Activated naive CD4-positive, alpha-beta T cell treated with anti-CD3 and anti-CD28 coated beads, Interleukin-2, amount 50 U/mL, for 72 hours (primary cell): ENCODE results near the gene LINGO3. TPM values are rescaled to one million over a fixed set of nuclear protein-coding genes. Genes with fewer than 3 reads are reported as not detected.
"Not testable (repeated sequence)": the region's sequence is repeated elsewhere in the genome, so short reads cannot be mapped to it uniquely, and the experiment has no call there.

Source experiments
- ATAC-seq, 2 donors: fragments of 150-1000 bp; cut with Tn5 transposase; 2 replicates each; pipeline ENCODE4 v1.10.0; 2021; ENCODE audit warnings: mild to moderate bottlenecking in 2 of 2, moderate library complexity in 2 of 2
- DNase-seq, 2 donors: peaks; one replicate each; pipeline ENCODE4 v3.0.0; 2021 to 2022; ENCODE audit warnings: low spot score in 2 of 2
- H3K27ac Mint-ChIP-seq, 2 donors: one replicate each; pipeline ENCODE4 v1.8.0; 2022; ENCODE audit warnings: mild to moderate bottlenecking in 2 of 2, mixed read lengths in 2 of 2
- H3K36me3 Mint-ChIP-seq, 2 donors: one replicate each; pipeline ENCODE4 v1.8.0; 2022; ENCODE audit warnings: mixed read lengths in 2 of 2
- H3K9me3 Mint-ChIP-seq, 2 donors: one replicate each; pipeline ENCODE4 v1.8.0; 2022; ENCODE audit warnings: mixed read lengths in 2 of 2
- total RNA-seq, 2 donors: library from RNA; stranded (reverse); gene quantifications; one replicate each; pipeline ENCODE4 v1.2.3, GENCODE V29; 2022

LINGO3 gene
- total RNA-seq, 2 donors from 2014 or later, result 0.25 TPM; not detected in 1

DNA sequence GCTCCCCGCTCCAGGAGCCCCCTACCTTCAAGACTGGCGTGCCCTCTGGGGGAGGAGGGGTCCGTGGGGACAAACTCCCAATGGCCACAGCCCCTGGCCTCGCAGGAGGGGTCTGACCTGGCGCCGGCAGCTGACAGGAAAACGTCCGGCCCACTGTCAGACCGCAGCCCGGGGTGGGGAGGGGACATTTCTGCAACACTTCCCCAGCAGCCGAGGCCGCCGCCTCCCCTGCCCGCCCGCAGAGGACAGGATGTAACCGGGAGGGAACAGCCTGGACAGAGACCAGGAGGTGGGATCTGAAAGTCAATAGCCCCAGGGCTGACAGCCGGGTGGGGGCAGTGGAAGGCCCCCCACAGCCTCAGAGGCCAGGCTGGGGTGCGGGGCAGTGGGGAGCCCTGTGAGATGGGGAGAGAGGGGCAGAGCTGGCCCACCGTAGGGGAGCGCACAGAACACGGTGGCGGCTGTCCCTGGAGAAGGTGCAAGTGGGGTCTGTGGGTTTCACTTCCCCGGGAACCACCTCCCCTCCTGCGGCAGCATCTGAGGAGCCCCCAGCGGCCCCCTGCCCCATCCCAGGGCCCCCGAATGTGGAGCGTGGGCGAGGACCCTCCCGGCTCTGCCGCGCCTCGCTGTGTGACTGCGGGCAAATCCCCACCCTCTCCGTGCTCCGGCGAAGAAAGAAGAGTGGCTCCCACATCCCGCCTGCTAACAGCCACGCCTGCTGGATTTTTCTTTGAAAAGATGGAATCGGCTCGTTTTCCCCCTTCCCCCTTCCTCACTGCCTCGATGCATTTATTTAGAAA is 25.7 kb downstream of the LINGO3 start, which contains the start of gene PEAK3:
TSS of gene PEAK3 (minus strand) at position 114 of the 800 bp plus-strand sequence. CDS start 1,244 bp downstream, outside the sequence.
- no peak for DNase-seq
- ATAC-seq, result peak; percentile 18 to 69
- Mint-ChIP-seq H3K9me3 (no peaks in the 10 kb centered on the region), H3K36me3 (no peaks in the 10 kb centered on the region), H3K27ac (peak within 1 kb of the TSS; percentile 22 to 39)

DNA sequence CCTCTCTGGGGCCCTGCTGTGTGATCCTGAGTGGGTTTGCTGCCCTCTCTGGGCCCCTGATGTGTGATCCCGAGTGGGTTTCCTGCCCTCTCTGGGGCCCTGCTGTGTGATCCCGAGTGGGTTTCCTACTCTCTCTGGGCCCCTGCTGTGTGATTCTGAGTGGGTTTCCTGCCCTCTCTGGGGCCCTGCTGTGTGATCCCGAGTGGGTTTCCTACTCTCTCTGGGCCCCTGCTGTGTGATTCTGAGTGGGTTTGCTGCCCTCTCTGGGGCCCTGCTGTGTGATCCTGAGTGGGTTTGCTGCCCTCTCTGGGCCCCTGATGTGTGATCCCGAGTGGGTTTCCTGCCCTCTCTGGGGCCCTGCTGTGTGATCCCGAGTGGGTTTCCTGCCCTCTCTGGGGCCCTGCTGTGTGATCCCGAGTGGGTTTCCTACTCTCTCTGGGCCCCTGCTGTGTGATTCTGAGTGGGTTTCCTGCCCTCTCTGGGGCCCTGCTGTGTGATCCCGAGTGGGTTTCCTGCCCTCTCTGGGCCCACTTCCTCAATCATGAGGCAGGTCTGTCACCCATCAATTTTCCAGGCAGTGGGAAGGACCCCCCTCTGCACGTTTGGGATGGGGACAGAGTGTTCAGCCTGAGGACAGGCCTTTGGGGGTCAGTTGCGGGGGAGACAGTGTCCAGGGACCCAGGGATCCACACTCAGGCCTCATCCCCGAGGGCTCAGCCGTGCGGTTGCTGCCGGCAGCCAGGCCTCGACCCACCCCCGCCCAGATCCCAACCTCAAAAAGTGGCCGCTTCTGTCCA is 26.5 kb downstream of the LINGO3 start:
- H3K36me3 Mint-ChIP-seq, H3K9me3 Mint-ChIP-seq, DNase-seq: not testable (repeated sequence)
- peak in 1 of 2 donors; percentile 24 for ATAC-seq
- H3K27ac Mint-ChIP-seq, result peak overlapping the region in 1 of 2 donors; percentile 39

DNA sequence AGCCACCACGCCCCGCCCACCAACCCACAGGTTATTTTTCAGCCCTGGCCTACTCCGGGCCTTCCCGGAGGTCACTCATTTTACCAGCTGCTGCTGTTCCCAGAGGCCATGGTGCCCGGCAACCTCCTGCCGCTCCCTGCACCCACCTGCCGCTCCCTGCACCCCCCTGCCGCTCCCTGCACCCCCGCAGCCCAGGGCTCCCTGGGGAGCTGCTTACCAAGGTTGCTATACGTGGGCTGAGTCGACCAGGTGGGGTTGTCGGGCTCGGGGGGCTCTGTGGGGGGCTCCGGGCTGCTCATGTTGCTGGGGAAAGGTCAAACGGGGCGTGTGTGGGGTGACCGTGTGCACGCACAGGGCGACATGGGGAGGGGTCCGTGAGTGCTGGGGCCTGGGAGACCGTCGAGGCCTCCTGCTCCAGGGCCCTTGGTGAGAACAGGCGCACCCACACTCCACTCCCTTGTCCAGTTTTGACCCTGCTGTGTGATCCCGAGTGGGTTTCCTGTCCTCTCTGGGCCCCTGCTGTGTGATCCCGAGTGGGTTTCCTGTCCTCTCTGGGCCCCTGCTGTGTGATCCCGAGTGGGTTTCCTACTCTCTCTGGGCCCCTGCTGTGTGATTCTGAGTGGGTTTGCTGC is 27.2 kb downstream of the LINGO3 start:
- ATAC-seq, result no peak
- no peaks in the 10 kb centered on the region for H3K9me3 Mint-ChIP-seq
- no peaks in the 10 kb centered on the region for H3K36me3 Mint-ChIP-seq
- no peak overlapping the region for H3K27ac Mint-ChIP-seq
- no peak for DNase-seq

DNA sequence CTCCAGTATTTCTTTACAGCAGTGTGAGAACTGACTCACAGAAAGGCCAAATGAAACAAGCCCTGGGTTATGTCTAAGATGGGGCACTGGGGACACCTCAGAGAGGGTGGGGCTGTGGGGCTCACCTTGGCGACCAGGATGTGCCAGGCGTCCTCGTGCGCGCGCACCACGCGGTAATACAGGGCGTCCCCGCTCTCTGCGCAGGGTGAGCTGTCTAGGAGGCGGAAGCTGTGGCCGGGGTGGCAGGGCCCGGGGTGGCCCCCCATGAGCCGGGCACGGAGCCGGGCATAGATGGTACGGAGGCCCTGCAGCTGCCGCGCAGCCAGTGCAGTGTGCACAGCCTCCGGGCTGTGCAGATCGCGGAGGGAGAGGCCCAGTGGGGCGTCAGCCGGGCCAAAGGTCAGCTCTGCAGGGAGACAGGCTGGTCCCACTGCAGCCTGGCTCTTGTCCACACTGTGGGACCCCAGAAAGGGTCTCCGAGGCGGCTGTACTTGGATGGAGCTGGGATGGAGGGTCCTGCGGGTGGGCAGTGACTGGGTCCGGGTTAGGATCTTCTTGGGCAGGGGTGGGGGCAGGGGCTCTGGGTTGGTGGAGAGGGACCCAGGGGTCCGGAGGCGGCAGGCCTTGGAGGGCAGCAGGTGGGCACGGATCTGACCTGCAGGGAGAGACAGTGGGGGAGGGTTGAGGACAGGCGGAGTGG is 29.3 kb downstream of the LINGO3 start:
- Mint-ChIP-seq H3K27ac (peak overlapping the region; percentile 46 to 72), H3K9me3 (no peaks in the 10 kb centered on the region), H3K36me3 (peaks cover 4 to 8% of the 10 kb centered on the region in 2 donors)
- ATAC-seq, result peak in 1 of 2 donors; percentile 12
- DNase-seq, result no peak

DNA sequence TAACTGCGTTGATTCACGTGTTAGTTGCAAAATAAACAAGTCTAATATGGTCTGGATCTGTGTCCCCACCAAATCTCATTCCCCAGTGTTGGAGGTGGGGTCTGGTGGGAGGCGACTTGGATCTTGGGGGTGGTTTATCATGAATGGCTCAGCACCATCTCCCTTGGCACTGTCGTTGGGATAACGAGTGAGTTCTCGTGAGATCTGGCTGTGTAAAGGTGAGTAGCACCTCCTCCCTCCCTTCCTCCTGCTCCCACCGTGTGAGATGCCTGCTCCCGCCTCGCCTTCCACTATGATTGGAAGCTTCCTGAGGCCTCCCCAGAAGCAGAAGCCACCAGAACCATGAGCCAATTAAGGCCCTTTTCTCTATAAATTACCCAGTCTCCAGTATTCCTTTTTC is 30.8 kb downstream of the LINGO3 start:
- H3K36me3 Mint-ChIP-seq, result peaks cover 4 to 16% of the 10 kb centered on the region in 2 donors
- peak overlapping the region; percentile 17 to 84 for H3K27ac Mint-ChIP-seq
- no peak for DNase-seq

DNA sequence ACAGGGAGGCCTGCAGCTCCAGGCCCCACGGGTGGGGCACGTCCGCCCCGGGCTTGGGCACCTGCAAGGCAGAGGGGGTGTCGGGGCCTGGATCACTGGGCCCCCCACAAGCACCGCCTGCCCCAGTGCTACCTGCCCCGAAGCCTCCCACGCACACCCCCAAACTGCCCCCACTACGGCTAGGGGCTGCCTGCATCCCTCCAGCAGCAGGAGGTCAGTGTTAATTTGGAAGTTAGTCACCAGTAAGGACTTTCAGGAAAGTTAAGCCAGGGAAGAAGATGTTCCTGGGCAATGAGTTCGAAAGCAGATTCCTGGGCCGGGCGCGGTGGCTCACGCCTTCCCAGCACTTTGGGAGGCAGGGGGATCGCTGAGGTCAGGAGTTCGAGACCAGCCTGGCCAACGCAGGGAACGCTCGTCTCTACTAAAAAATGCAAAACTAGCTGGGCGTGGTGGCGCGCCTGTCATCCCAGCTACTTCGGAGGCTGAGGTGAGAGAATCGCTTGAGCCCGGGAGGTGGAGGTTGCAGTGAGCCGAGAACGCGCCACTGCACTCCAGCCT is 31.4 kb downstream of the LINGO3 start:
- H3K27ac Mint-ChIP-seq, result peak overlapping the region; percentile 17 to 81
- no peak for ATAC-seq

More for the DNA sequence above, 30.8 kb downstream of the LINGO3 start:
- no peaks in the 10 kb centered on the region for H3K9me3 Mint-ChIP-seq
- ATAC-seq, result no peak

DNA sequence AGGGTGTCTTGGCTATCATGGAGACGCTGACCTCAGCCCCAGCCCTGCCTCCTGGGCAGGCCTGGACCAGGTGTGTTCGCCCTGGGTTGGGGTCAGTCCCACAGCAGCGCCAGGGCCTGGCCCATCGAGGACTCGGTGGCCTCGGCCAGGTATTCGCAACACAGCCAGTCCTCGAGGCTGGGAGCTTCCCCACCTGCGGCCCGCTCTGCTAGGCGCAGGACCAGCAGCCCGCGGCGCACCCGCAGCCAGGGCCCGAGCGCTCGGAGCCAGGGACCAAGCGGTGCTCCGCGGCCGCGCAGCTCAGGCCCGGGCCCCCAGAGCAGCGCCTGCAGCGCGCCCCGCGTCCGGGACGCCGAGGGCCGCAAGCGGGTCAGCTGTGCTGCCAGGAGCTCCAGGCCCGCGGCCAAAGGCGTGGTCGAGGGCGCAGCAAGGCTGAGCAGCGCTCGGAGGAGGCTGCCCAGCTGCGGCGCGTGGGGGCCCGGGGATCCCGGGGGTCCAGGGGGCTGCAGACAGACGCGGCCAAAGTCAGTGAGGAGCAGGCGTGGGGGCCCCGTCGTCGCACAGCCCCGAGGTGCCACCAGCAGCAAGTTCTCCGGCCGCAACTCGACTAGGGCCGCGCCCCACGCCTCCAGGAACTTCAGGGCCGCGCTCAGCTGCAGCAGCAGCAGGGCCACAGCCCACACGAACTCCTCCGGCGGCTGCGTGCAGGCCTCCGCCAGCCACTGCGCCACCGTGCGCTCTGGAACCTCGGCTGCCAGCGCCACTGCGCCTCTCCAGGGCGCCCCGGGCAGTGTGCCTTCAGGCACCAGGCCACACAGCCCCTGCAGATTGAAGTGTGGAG is 32.1 kb downstream of the LINGO3 start:
- Mint-ChIP-seq H3K36me3 (peaks cover 10 to 23% of the 10 kb centered on the region in 2 donors), H3K9me3 (no peaks in the 10 kb centered on the region), H3K27ac (peak overlapping the region in 1 of 2 donors; percentile 75)
- ATAC-seq, result no peak
- DNase-seq, result no peak

More for the DNA sequence above, 31.4 kb downstream of the LINGO3 start:
- Mint-ChIP-seq H3K9me3 (no peaks in the 10 kb centered on the region), H3K36me3 (peaks cover 8 to 20% of the 10 kb centered on the region in 2 donors)
- no peak for DNase-seq

DNA sequence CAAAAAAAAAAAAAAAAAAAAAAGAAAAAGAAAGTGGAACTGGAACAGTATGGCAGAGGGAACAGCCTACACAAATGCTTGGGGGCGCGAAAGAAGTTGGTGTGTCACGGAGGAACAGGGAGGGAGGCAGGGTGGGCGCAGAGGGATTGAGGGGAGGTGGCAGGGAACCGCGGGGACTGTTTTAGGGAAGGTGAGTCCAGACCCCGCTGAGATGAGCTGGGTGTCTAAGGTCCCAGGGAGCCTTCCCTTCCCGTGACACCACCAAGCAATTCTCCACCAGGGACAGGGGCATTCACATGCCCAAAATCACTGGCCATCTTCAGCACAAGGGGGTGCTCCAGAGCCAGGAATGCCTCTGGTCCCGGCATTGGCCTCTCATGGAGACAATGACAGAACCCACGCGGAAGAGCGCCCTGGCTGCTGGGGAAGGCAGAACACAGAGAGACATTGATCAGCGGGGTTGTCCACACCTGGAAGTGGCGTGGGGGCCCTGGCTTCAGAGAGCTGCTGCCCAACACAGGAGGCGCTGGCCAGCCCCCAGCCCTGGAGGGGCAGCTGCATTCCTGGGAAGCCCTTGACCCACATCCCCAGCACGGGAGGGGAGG is 32.9 kb downstream of the LINGO3 start:
- Mint-ChIP-seq H3K27ac (peak overlapping the region; percentile 75 to 94), H3K9me3 (no peaks in the 10 kb centered on the region), H3K36me3 (peaks cover 10 to 23% of the 10 kb centered on the region in 2 donors)
- ATAC-seq, result no peak
- no peak for DNase-seq

DNA sequence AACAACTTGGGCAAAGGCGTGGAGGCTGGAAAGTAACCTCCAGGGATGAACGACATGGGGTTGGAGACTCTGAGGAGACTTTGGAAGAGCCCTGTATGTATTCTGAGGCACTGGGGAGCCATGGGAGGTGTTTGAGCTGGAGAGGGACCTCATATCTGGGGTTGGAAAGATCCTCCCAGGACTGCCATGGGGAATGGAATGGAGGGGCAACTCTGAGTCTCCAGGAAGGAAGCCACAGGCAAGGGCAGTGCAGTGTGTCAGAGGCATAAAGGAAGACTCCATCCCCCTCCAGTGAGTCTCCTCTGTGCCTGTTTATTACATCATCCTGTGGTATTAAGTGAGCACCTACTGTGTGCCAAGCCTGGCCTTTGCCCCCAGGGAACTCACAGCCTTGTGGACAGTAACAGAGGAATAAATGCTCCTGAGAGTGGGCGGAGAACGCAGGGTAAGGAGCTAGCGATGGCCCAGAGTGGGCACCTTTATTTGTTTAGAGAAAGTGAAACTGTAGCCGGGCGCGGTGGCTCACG is 33.7 kb downstream of the LINGO3 start:
- H3K27ac Mint-ChIP-seq, result peak overlapping the region; percentile 75 to 94
- no peak for ATAC-seq
- no peaks in the 10 kb centered on the region for H3K9me3 Mint-ChIP-seq
- no peak for DNase-seq
- peaks cover 10 to 23% of the 10 kb centered on the region in 2 donors for H3K36me3 Mint-ChIP-seq

DNA sequence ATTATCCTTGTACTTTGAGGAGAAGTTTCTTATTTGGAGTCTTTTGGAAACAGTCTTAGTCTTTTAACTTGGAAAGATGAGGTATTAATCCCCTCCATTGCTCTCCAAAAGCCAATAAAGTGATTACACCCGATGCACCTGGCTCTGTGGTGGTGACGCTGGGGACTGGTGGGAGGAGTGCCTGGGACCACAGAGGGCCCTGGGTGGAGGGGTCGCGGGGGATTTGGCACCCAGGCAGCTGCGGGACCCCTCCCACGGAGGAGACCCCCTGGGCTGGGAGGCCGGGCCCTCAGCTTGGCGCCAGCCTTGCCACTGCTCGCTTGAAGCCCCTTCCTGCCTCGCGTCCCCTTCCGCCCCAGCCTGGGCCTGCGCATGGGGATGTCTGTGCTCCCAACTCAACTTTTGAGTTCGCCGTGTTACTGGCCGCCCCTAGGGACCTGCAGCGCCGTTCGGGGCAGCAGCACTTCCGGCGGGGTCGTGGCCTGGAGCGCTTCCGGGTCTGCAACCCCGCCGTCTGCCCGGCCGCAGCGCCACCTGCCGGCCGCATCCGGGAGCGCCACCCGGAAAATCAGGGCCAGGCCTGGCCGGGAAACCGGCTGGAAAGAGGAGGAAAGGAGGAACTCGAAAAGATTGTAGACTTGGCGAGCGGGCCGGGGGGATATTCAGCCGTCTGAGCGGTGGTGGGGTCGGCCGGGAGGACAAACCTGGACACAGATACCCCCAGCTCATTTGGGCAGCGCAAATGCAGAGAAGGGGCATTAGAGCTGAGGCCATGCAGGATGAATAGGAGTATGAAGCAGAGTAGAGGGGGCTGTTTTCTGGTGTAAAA is 34.4 kb downstream of the LINGO3 start:
- Mint-ChIP-seq H3K9me3 (no peaks in the 10 kb centered on the region), H3K36me3 (peaks cover 10 to 23% of the 10 kb centered on the region in 2 donors), H3K27ac (peak overlapping the region; percentile 75 to 94)
- DNase-seq (peak; percentile 83 to 92), ATAC-seq (peak; percentile 55 to 63)

DNA sequence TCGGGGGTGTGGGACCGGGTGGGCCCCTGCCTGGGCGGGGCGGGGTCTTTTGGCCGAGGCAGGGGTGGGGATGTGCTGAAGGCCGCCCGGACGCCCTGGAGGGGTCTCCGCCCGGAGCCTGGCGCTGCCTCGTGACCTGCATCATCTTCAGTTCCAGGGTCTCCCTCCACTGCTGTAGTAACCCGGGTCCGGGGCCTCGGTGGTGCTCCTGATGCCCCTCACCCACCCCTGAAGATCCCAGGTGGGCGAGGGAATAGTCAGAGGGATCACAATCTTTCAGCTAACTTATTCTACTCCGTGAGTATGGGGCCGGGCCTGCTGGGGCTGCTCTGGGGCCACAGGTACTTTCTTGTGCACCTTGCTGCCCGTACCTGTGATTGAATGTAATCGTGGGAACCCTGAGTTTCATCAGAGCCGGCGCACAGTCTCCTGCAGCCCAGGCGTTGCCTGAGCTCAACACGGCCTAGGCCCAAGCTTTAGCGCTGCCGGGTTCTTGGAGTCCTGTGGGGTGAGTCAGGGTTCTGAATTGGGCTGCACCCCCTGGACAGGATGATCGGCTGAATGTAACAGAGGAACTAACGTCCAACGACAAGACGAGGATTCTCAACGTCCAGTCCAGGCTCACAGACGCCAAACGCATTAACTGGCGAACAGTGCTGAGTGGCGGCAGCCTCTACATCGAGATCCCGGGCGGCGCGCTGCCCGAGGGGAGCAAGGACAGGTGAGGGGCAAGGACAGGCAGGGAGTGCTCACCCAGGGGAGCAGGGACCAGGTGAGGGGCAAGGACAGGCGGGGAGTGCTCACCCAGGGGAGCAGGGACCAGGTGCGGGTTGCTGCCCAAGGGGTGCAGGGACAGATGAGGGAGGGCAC is 36.5 kb downstream of the LINGO3 start:
- peaks cover 10 to 23% of the 10 kb centered on the region in 2 donors for H3K36me3 Mint-ChIP-seq
- H3K9me3 Mint-ChIP-seq, result no peaks in the 10 kb centered on the region
- peak in 1 of 2 donors; percentile 57 for DNase-seq
- H3K27ac Mint-ChIP-seq, result peak overlapping the region; percentile 75 to 98
- no peak for ATAC-seq

DNA sequence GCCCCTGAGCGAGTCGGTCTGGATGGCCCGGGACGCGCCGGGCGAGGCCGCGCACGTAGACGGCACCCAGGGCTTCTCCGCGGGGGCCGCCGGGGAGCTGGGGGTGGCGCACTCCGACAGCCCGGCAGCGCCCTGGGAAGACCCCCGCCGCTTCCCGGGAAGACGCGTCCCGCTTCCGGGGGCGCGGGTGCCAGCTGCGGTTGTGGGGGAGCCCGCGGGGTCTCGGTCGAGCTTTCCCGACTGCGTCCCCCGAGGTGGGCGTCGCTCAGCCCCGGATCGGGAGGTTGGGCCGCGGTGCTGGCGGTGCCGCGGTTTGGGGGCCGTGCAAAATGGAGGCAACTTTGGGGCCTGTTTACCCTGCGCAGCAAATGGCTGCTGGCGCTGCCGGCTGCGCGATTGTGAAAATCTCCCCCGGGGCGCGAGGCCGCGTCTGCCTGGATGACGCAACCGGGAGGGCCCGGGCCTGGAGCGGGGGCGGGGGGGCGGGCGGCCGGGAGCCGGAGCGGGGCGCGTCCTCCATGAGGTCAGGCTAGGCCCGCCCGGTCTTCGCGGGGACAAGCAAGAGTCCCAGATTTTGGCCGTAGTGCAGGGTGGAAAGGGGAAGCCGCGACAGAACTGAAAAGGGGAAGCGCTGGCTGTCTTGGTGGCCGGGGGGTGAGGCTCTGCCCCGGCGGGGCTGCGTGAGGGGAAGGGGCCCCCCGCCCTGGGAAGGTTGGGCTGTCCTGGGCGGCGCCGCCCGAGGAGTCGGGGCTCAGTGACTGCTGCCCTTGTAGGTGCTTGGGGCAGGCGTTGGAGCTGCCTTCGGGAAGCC is 37.3 kb downstream of the LINGO3 start:
- DNase-seq (peak; percentile 70 to 76), ATAC-seq (peak; percentile 23 to 32)
- peak overlapping the region; percentile 75 to 93 for H3K27ac Mint-ChIP-seq
- no peaks in the 10 kb centered on the region for H3K9me3 Mint-ChIP-seq
- peaks cover 10 to 23% of the 10 kb centered on the region in 2 donors for H3K36me3 Mint-ChIP-seq

DNA sequence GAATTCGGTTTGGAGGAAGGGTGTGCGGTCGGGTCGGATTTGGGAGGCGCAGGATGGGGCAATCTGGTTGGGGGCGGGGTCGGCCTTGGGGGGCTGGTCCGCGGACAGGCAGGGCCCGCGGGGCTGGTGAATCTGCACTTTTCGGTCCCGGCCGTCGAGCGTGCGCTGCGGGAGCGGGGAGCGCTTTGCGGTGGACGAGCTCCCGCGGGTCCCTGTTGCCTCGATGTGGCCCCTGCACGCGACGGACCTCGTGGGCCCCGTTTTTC is 37.9 kb downstream of the LINGO3 start:
- ATAC-seq (no peak), DNase-seq (no peak)
- H3K36me3 Mint-ChIP-seq, result peaks cover 10 to 23% of the 10 kb centered on the region in 2 donors
- peak overlapping the region; percentile 75 to 97 for H3K27ac Mint-ChIP-seq
- no peaks in the 10 kb centered on the region for H3K9me3 Mint-ChIP-seq
